ENCODE results near the gene FUT6.

DNA sequence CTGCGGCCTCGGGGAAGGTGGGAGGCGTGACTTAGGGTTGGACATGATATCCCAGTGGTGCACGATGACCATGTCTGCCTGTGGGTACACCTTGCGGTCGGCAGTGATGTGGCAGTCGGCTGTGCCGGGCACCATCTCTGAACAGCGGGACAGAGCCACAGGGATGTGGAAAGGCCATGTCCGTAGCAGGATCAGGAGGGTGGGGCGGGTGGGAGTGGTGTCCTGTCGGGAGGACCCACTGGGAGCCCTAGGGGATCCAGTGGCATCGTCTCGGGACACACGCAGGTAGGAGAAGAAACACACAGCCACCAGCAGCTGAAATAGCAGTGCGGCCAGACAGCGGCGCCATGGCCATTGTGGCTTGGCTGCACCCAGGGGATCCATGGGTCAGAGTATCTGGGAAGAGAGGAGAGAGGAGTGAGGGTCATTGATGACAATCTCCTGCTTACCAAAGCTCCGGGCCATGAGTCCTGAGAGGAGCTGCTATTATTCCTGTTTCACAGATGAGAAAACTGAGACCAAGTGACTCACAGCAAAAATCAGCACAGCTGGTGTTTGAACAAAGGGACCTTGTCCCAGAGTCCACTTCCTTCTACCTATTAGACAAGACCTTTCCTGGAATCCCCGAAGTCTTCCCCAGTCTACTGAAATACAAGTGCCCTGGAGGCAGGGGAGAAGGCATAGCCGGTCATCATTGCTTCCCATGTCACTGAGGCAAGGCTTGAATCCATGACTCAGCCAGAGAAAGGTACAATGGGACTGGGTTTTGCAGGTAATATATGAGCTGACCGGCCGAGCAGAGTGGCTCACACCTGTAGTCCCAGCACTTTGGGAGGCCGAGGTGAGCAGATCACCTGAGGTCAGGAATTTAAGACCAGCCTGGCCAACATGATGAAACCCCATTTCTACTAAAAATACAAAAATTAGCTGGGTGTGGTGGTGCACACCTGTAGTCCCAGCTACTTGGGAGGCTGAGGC, 5.2 kb upstream of the FUT6 start:
- TF ChIP-seq, protein P1, sequence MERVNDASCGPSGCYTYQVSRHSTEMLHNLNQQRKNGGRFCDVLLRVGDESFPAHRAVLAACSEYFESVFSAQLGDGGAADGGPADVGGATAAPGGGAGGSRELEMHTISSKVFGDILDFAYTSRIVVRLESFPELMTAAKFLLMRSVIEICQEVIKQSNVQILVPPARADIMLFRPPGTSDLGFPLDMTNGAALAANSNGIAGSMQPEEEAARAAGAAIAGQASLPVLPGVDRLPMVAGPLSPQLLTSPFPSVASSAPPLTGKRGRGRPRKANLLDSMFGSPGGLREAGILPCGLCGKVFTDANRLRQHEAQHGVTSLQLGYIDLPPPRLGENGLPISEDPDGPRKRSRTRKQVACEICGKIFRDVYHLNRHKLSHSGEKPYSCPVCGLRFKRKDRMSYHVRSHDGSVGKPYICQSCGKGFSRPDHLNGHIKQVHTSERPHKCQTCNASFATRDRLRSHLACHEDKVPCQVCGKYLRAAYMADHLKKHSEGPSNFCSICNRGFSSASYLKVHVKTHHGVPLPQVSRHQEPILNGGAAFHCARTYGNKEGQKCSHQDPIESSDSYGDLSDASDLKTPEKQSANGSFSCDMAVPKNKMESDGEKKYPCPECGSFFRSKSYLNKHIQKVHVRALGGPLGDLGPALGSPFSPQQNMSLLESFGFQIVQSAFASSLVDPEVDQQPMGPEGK (CRISPR knock-in tag; IDR thresholded peaks at IDR 0.05; ENCODE audit: borderline replicate concordance), result no peak
- TF ChIP-seq RARB (CRISPR knock-in tag; IDR thresholded peaks at IDR 0.05), result no peak
- no peak for TF ChIP-seq ISL1 (CRISPR knock-in tag; IDR thresholded peaks at IDR 0.05)
- TF ChIP-seq TOX (CRISPR knock-in tag; IDR thresholded peaks at IDR 0.05; ENCODE audit: borderline replicate concordance), result no peak
- TF ChIP-seq, protein P2, sequence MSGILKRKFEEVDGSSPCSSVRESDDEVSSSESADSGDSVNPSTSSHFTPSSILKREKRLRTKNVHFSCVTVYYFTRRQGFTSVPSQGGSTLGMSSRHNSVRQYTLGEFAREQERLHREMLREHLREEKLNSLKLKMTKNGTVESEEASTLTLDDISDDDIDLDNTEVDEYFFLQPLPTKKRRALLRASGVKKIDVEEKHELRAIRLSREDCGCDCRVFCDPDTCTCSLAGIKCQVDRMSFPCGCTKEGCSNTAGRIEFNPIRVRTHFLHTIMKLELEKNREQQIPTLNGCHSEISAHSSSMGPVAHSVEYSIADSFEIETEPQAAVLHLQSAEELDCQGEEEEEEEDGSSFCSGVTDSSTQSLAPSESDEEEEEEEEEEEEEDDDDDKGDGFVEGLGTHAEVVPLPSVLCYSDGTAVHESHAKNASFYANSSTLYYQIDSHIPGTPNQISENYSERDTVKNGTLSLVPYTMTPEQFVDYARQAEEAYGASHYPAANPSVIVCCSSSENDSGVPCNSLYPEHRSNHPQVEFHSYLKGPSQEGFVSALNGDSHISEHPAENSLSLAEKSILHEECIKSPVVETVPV (CRISPR knock-in tag; IDR thresholded peaks at IDR 0.05), result no peak
- TF ChIP-seq, protein P3, sequence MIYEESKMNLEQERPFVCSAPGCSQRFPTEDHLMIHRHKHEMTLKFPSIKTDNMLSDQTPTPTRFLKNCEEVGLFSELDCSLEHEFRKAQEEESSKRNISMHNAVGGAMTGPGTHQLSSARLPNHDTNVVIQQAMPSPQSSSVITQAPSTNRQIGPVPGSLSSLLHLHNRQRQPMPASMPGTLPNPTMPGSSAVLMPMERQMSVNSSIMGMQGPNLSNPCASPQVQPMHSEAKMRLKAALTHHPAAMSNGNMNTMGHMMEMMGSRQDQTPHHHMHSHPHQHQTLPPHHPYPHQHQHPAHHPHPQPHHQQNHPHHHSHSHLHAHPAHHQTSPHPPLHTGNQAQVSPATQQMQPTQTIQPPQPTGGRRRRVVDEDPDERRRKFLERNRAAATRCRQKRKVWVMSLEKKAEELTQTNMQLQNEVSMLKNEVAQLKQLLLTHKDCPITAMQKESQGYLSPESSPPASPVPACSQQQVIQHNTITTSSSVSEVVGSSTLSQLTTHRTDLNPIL (CRISPR knock-in tag; IDR thresholded peaks at IDR 0.05; ENCODE audit: low read depth), result no peak
- no peak for TF ChIP-seq CSDC2 (CRISPR knock-in tag; IDR thresholded peaks at IDR 0.05)
- TF ChIP-seq ZNF8 (CRISPR knock-in tag; IDR thresholded peaks at IDR 0.05), result no peak
- no peak for TF ChIP-seq BACH2 (CRISPR knock-in tag; IDR thresholded peaks at IDR 0.05; ENCODE audit: borderline replicate concordance)
- no peak for TF ChIP-seq SNAI2 (CRISPR knock-in tag; IDR thresholded peaks at IDR 0.05)
- no peak for TF ChIP-seq TCF4 (CRISPR knock-in tag; IDR thresholded peaks at IDR 0.05; ENCODE audit: borderline replicate concordance)
- no peak for TF ChIP-seq ZC3H10 (CRISPR knock-in tag; IDR thresholded peaks at IDR 0.05)
- no peak for TF ChIP-seq ESRRG (CRISPR knock-in tag; IDR thresholded peaks at IDR 0.05)
